GM19239 (cell line): ENCODE results near the gene YARS1.

Experiments used
- DNase-seq: peaks from one replicate; pipeline ENCODE4 v3.0.0; 2011; ENCODE audit warnings: low spot score; ENCODE audit not compliant: insufficient read length
- FAIRE-seq: peaks from 2 replicates; lab custom pipeline; 2011; peaks lifted over from hg19 to GRCh38; lab: Jason Lieb, UNC

Gene YARS1

DNA sequence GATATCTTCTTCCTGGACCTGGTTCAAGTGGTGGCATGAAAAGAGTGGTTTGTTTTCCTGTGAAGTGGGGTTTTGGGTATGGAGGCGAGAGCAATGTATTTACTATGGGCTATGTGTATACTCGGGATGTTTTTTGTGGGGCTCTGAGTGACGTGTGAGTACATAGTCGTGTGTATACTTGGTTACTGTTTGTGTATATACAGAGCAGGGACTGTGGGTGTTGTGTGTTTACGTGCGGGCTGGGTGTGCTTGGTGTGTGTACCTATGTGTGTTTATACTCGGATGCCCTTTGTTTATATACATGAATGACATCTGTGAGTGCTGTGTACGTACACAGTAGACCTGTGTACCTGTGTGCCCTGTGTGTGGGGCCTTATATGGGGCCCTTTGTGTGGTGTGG is 50.0 kb downstream of the YARS1 start:
- DNase-seq (no peak), FAIRE-seq (no peak)

DNA sequence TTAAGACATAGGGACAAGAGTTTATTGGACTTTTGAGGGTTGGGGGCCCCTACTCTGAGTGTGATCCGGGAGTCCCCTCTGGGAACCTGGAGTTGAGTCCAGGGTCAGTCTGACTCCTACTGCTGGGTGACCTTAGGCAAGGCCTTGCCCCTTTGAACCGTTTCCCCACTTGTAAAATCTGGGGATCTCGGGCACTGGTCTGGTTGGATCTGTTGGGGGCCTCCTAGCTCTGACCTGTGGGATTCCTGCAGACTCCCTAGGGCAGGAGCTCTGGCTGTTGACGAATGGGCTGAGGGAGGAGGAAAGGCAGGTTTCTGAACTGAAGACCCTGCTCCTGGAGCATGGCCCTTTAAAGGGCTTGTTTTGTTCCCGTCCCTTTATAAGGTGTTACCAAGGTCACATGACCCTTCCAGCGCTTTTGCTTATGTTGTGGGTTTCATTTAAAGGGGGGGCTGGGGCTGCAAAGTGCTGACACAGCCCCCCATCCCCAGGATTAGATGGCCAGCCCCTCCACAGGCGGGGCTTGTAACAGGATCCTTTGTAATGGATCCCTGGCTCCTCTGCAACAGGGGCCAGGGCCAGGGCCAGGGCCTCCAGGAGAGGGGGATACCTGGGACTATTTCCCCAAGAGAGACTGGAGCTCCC is 50.7 kb downstream of the YARS1 start:
- FAIRE-seq (no peak), DNase-seq (no peak)

DNA sequence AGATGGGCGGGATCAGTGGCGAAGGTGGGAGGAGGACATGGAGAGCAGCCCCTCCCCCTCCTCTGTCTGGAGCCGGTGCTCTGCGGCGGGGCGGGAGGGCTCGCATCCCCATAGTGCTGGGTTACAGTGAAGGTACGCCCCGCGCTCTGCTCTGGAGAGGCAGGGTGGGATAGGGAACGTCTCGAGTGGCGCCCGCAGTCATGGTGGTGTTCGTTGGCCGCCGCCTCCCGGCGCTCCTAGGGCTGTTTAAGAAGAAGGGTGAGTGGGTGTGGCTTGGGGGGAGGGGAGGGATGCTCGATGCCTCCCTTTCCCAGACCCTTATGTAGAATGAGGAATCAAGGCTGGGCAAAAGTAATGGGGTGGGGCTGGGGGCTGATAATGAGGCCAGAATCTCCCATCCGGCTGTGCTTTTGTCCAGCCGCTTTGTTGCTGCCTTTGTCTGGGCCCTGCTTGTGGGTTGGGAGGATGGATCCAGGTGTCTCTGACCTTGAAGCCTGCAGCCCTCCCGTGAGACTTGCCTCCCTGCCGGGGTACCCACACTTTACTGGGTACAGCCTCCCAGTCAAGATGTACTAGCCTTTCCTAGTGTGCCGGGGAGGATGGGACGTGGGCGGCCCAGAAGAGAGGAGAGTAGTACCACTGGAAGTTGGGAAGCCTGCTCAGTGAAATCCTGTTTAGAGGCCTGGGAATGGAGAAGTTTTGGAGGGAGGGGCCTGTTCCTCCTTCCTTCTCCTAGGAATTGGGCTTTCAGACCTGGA is 51.4 kb downstream of the YARS1 start:
- DNase-seq (no peak), FAIRE-seq (no peak)

DNA sequence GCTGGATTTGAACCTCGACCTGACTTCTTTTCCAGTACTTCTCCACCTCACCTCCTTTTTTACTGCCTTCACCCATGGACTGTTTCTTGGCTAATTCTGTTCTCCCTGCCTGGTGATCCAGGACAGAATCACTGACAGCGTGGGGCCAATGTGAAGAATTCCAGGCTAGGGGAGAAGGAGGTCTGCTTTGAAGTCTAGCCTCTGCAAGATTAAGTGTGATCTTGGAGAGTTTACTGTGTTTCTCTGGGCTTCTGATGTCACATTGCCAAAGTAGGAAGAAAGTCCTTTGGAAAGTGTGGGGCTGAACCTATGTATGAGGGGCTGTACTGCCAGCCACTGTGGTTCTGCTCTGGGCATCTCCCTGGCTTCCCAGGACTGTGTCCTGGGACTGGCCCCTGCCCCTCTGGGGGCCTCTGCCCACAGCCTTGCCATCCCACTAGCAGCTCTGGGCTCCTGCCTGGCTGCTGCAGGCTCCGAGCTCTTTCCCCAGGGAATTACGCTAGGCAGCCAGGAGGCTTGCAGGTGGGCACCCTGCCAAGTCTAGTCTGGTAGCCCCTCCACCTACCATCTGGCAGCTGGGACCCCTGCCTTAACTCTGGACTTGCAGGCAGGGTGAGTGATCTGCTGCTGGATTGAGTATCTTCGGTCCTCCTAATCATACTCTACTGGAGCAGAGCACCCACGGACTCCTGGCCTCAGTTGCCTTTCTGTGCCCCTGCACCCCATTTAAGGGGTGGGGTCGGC is 52.2 kb downstream of the YARS1 start:
- FAIRE-seq: no peak
- DNase-seq: no peak

DNA sequence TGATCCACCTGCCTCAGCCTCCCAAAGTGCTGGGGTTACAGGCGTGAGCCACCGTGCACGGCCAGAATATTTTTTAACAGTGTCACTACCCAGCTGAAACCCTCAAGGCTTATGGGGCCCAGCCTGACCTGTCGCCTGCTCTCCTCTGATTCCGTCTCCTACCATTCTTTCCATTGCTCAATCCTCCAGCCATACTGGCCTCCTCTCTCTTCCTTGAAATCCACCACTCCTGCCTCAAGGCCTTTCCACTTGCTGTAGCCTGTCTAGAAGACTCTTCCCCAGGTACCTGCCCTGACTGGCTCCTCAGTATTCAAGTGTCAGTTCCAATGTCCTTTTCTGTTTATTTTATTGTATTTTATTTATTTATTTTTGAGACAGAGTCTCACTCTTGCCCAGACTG is 53.9 kb downstream of the YARS1 start:
- FAIRE-seq (no peak), DNase-seq (no peak)

DNA sequence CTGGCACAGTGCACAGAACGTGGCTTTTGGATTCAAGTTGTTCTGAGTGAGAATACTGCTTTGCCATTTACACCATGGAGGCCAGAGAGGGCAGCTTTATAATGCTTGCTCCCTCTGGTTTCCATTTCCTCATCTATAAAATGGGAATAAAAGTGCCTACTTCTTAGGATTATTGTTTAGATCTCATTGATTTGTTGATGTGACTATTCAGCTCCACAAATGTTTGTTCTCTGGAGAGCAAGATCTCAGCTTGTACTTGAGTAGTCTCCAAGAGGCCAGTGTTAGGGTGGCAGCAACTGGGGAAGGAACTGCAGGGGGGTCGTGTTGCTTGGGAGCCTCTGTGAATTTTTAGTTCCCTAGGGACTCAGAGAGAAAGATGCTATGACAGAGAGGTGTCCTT is 55.2 kb downstream of the YARS1 start:
- DNase-seq (no peak), FAIRE-seq (no peak)

DNA sequence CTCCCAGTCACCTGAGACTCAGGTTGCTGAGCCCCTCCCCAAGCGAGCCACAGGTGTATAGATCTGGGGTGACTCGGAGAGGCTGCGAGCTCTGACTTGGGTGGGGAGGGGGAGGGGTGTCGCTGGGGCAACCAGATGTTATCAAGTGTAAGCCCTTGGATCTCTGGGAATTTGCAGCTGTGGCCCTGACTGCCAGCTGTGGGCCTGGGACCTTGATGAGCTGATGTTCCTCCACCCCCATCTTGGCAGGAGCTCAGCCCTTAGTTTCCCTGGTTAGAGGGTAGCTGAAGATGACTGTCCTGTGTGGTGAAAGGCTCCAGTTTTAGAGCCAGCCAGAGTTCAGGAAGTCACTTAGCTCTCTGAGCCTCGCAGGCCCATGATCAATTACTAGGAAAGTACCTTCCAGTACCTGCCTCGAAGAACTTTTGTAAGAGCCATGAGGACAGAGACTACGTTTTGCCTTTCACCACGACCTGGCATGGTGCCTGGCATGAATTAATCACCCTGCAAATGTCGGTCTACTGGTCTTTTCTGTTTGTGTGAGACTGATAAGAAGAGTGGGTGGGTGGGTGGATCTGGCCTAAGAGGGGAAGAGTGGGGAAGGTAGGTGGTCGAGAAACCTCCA is 55.8 kb downstream of the YARS1 start:
- FAIRE-seq (no peak), DNase-seq (no peak)

DNA sequence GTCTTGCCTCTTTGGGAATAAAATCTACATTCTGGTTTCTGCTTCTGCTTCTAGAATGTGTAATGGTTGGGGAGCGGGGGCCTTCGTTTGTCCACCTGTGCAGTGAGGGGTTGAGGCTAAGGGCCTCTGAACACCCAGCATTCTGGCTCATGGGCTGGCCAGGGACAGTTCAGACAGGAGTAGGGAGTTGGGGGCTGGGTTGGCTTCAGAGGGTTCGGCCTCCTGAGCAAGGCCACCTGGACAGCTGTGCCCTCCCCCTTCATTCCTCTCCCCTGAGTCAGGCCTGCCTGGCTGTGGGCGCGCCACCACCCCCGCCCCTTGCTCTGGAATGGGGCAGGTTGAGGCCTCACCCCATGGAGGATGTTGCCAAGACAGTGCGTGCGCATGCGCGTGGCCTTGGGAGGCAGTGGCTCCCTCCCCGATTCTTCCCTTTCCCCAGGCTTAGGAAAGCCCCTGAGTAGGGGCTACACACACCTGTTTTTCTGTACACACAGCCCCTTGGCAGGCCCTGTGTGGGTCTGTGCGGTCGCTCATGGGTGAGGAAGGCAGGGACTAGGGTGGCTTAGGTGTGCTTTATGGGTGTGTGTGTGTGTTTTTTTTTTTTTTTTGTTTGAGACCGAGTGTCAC is 57.0 kb downstream of the YARS1 start:
- DNase-seq: no peak
- FAIRE-seq: no peak

DNA sequence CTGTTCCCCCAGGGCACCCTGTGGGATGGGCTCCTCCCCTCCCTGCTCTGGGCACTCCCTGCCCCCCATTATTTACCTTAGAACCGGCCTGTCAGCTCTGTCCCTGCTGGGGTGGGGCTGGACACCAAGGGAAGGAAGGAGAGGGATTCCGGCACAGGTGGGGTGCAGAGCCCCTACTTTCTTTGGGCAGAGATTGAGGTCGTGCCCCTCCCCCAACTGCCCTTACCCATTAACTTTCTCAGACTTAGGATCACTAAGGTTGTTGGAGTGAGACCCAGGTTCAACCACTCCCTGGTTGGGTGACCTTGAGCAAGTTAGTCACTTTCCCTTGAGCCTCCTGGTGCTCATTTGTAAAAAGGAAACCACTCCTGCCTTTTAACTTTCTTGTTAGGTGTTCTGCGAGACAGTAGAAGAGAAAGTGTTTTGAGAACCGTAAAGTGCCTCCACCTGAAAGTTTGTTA is 57.6 kb downstream of the YARS1 start:
- no peak for DNase-seq
- no peak for FAIRE-seq

DNA sequence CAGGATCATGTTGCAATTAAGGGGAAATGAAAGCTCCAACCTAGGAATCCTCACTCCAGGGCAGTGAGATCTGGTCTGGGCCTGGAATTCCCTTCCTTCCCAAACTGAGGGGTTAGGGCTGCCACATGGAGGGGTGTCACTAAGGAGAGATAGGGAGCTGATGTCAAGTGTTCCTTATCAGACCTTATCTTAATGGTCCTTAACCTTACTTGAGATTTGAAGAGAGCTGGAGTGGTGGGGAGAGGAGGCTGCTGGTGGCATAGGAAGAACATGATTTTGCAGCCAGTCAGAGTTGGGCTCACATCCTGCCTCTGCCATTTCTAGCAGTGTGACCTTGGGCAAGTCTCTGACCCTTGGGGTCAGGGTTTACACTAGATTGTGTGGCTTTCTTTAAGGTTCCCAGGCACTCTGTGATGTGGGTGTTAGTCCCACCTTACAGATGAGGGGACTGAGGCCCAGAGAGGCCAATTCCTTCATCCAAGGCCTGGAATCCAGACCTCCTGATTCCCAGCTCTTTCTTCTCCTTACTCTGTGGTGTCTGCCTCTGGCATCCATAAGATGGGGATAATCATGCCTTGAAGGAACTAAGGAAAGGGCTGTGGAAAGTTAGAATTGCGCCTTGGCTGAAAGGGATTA is 58.2 kb downstream of the YARS1 start:
- FAIRE-seq (no peak), DNase-seq (no peak)

DNA sequence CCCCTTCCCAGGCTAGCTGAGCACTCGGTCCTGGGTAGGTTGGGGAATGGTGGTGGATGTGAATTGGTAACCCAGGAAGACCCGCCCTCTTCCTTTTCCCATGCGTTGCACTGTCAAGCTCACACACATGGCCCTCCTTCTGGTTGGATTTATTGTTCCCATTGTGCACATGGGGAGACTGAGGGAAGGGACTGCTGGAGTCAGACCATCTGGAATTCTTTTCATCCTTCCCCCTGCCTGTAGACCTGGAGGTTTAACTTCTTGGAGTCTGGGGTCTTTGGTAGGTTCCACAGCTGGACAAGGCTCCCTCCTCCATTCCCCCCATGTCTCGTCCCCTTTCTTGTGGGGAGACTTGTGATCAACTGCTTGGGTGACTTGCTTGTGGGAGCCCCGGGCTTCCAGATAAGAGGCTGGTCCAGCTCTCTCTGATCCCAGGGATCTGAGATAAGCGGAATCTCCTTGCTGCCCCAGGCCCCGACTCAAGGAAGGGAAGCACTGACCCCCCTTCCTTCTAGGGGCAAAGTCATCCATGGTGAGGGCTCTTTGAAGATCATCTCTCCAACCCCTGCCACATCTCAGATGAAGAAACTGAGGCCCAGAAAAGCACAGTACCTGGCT is 58.9 kb downstream of the YARS1 start:
- DNase-seq (no peak), FAIRE-seq (no peak)

DNA sequence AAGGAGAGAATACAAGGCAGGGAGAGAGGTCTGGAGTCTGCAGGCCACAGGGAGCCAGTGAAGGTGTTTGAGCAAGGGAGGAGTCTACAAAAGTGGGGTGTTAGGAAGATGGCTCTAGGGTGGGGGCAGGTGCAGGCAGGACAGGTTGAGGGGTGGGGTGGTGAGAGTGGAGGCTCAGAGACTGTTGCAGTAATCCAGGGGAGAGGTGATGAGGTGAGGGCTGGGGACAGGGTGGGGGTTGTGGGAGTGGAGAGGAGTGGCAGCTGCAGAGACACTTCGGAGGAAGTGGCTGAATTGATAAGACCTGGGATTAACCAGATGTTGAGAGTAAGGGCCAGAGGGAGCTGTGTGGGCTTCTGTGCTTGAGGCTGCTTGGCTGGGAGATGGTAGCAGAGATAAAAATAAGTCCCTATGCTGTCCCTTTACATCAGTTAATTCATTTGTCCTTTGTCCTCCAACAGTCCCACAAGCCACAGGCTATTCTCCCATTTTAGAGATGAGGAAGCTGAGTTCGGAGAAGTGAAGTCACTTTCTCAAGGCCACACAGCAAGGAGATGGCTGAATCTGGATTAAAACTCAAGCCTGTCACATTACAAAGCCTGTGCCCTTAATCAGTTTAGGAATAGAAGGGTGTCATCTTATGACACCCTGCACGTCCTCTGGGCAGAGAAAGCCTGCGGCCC is 59.8 kb downstream of the YARS1 start:
- FAIRE-seq (no peak), DNase-seq (no peak)

DNA sequence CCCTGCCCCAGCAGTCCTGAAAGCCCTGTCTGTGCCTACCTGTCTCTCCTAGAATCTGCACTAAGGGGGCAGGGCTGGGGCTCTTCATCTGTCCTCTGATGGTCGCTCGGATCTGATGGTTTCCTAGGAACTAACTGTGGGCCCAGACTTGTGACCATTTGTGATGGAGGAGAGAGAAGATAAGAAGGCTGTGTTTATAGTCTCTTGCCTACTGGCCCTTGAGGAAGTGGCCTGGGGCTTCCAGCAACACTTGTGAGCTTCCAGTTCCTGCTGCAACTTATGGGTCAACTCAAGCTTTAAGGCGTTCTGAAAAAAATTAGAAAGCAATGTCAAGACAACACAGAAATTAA is 61.4 kb downstream of the YARS1 start:
- no peak for FAIRE-seq
- DNase-seq: no peak

DNA sequence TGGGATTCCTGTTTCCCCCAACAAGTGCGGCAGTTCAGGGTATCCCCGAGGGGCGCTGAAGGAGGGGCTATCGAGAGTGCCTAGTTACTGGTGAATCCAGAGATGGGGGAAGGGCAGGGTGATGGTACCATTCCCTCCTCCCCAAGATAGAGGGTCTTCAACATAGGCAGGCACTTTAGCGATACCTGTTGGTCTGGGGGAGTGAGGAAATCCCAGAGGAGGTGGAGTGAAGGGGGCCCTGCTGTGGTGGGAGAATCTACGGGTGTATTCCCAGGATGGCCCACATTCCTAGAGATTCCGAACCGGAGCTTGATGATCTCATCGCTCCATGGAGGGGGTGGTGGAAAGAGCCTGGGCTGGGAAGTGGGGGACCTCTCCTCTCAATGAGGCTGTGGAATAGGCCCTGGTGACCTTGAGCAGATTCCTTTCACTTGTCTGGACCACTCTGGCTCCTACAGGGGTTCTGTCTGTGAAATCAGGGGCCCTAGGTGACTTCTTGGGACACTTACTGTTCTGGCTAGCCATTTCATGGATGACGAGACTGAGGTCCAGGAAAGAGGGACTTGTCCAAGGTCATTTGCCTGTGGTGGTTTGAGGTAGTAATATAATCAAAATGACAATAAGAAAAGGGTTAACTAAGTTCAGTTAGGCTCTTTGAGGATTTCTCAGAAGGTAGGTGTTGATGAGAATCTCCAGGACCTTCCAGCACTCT is 61.9 kb downstream of the YARS1 start:
- no peak for FAIRE-seq
- DNase-seq: no peak

DNA sequence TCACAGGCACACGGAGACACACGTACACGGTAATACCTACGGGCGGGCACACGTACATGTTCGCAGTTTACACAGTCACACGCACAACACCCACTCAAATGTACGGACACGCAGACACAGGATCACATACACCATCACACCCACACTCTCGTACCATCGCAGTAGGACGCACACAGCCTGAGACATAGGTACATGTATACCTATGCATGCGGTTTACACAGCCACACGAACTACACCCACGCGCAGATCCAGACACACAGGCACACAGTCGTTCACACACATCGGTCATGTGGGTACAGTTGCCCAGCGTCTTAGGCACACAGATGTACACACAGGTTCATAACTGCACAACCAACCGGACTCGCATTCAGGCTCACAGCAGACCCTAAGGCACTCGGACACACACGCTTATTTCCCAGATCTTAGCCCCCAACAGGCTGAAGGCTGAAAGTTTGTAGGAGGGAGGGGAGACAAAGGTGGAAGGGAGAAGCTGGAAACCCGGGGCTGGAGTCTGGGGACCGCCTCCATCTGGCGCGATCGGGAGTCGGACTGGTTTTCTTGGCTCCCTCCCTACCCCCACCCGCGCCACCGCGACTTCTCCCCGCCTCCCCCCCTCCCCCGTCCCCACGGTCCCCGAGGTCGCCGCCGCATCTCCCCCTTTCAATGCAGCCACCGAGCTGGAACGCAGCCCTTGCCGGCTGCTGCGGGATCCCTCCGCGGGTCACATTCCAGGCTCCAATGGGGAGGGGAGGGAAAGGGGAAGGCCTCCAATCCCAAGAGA is 62.7 kb downstream of the YARS1 start:
- DNase-seq: no peak
- FAIRE-seq: no peak

DNA sequence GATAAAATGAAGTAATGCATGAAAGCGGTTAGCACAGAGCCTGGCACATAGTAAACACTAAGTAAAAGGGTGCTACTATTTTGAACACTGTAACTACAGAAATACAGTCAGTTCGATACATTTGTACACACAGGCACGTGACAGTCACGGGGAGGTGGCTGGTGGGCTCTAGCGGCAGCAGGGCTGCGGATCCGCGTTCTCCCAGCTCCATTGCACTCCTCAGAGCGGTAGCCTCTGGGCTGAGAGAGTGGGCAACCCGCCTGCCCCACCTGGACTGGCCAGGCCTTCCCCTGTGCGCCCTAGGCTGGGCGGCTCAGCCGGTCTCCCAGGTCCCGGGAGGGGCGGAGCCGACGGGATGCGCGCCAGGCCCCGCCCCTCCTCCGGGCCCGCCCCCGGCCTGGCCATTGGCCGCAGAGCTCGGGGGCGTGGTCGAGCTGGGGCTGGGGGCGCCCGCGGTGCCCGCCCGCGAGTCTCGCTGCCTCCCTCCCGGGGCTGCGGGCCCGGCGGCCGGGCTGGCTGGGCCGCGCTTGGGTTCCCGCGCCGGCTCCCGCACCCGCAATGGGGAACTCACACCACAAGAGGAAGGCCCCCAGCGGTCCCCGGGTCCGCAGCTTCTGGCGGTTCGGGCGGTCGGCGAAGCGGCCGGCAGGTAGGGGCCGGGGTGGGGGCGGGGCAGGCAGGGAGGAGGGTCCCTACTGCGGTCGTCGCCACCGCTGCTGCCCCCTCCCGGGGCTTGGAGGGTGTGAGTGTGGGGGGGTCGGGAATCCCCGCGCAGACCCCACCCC is 63.4 kb downstream of the YARS1 start:
- FAIRE-seq (no peak), DNase-seq (peak; percentile 92)

DNA sequence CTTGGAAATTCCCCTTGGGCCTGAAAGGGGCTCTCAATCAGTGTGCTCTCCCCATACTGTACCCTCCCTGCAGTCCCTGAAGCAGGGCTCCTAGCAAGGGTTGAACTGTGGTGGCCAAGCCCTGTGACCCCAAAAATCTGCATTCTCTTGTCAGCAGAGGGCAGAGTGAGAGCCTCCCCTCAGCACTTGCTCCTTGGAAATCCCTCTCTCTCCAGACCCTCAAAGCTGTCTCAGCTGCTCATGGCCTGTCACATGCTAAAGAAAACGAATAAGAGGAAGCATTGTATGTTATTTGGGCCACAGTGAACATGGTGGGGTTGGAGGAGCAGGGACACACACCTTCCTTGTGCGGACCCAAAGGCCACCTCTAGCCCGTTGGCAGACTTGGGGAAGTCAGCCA is 67.4 kb downstream of the YARS1 start:
- FAIRE-seq (no peak), DNase-seq (no peak)
